A673 (cell line): ENCODE measurements around the gene CRB2. TPM values are rescaled to one million over a fixed set of nuclear protein-coding genes. Genes with fewer than 3 reads are reported as not detected.

ENCODE experiments used
- BruUV-seq: library from RNA; stranded (reverse); fragments of 400-500 nt; replicated peaks from 2 replicates; lab custom pipeline; 2021; lab: Mats Ljungman, UMichigan
- CTCF ChIA-PET: fragments of 300-600 bp; sonication (Branson Sonifier 250); formaldehyde crosslinking; loops from one replicate; lab custom pipeline; 2022; ENCODE audit warnings: antibody characterized with exemption; lab: Charles Lee
- POLR2A ChIA-PET: fragments of 300-600 bp; sonication (Branson Sonifier 250); formaldehyde crosslinking; loops from one replicate; lab custom pipeline; 2022; ENCODE audit warnings: antibody characterized with exemption; ENCODE audit not compliant: low non-redundant PET; lab: Charles Lee
- DNase-seq: peaks from one replicate; pipeline ENCODE4 v3.0.0-alpha.2; 2015; ENCODE audit warnings: low spot score
- H3K27ac ChIP-seq: fragments of 200-600 bp; sonication (generic); 2 replicates; pipeline ENCODE4 v1.5.1; 2016; ENCODE audit warnings: mixed run types, low read depth, mild to moderate bottlenecking, mixed read lengths, antibody characterized with exemption, low read length; ENCODE audit not compliant: poor library complexity, severe bottlenecking
- H3K27me3 ChIP-seq: fragments of 200-600 bp; sonication (generic); replicated peaks from 2 replicates; pipeline ENCODE4 v1.6.1; 2017; ENCODE audit warnings: mixed run types, low read depth, mild to moderate bottlenecking, mixed read lengths, antibody characterized with exemption, low read length; ENCODE audit not compliant: insufficient read depth, poor library complexity
- H3K36me3 ChIP-seq: fragments of 200-600 bp; sonication (generic); 2 replicates; pipeline ENCODE4 v1.6.1; 2016; ENCODE audit warnings: mixed run types, mild to moderate bottlenecking, mixed read lengths, antibody characterized with exemption, low read length; ENCODE audit not compliant: insufficient read depth, poor library complexity, severe bottlenecking
- H3K4me1 ChIP-seq: fragments of 200-600 bp; sonication (generic); 2 replicates; pipeline ENCODE4 v1.6.1; 2017; ENCODE audit warnings: mixed run types, mild to moderate bottlenecking, mixed read lengths, antibody characterized with exemption, low read length; ENCODE audit not compliant: insufficient read depth, poor library complexity, severe bottlenecking
- H3K4me3 ChIP-seq: fragments of 200-600 bp; sonication (generic); 2 replicates; pipeline ENCODE4 v1.5.1; 2016; ENCODE audit warnings: low read depth, mixed run types, mild to moderate bottlenecking, mixed read lengths, low read length; ENCODE audit not compliant: poor library complexity, severe bottlenecking
- H3K9me3 ChIP-seq: fragments of 200-600 bp; sonication (generic); 2 replicates; pipeline ENCODE4 v1.6.1; 2016; ENCODE audit warnings: mixed run types, low read depth, mild to moderate bottlenecking, mixed read lengths, antibody characterized with exemption, low read length; ENCODE audit not compliant: poor library complexity, severe bottlenecking
- EZH2 ChIP-seq: fragments of 200-600 bp; sonication (generic); IDR thresholded peaks from 2 replicates; pipeline ENCODE4 v1.6.1; 2017; ENCODE audit warnings: borderline replicate concordance, low read depth, mild to moderate bottlenecking, mixed read lengths, antibody characterized with exemption, low read length; ENCODE audit not compliant: poor library complexity, severe bottlenecking
- intact Hi-C: fragments of 100-400 bp; cut with micrococcal nuclease; formaldehyde crosslinking; loops from one replicate; pipeline ENCODE4 v1.10.0; 2022; ENCODE audit not compliant: unreplicated experiment
- total RNA-seq: library from RNA; stranded (reverse); gene quantifications from 2 replicates; pipeline ENCODE4 v1.2.3, GENCODE V29; 2021
- TF ChIP-seq, protein P1 (sequence below): fragments of 300-800, 200-600 bp; sonication (generic); conservative IDR thresholded peaks from 2 replicates; pipeline ENCODE4 v1.5.1; 2017; ENCODE audit warnings: low read depth, mild to moderate bottlenecking, antibody characterized with exemption, low read length, moderate library complexity, mixed read lengths

Gene CRB2
- total RNA-seq, 1 experiment from 2014 or later = 0.47 TPM

DNA sequence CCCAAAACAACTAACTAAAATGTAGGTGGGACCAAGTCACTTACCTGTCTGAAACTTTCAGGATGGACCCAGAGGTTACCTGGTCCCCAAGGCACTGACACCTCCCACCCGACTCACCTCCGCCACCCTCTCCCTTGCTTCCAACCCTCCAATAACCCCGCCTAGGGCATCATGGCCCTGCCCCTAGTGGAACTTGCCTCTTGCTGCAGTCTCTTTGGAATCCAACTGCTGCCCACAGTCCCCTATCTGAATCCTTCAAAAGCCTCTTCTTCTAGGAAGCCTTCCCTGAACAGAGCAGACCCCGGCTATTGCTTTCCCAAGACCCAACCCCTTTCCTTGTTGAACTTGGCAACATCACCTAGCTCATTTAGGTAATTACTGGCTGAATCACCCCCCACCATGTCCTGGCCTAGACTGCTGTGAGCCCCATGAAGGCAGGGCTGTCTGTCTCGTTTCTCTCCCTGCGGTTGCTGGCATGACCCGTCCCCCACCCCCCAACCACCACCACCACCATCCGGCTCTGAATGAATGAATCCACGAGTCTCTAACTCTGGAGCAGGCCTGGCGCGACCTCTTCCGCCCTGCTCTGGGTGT is 9.4 kb downstream of the CRB2 start:
- POLR2A ChIA-PET = no interaction called here
- CTCF ChIA-PET = interaction anchor here (0.6 kb wide), 1 partner anchor 903 kb away, joined by 3 read pairs; no protein-coding TSS in a partner anchor

DNA sequence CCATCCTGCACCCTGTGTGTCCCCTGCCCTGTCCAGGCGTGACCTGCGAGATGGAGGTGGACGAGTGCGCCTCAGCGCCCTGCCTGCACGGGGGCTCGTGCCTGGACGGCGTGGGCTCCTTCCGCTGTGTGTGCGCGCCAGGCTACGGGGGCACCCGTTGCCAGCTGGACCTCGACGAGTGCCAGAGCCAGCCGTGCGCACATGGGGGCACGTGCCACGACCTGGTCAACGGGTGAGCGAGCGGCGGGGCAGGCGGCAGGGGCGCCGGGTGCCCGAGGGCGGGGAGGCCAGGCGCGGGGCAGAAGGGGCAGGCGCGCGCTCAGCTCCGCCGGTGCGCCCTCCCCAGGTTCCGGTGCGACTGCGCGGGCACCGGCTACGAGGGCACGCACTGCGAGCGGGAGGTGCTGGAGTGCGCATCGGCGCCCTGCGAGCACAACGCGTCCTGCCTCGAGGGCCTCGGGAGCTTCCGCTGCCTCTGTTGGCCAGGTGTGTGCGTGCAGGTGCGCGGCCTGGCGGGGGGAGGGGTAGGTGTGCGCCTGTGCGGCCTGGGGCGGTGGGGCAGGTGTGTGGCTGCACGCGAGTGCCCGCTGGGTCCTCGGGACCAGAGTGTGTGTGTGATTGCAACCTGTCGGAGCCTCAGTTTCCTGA is 10.0 kb downstream of the CRB2 start:
- no peaks in the 10 kb centered on the region for H3K27me3 ChIP-seq
- BruUV-seq = no TSS peak
- H3K9me3 ChIP-seq = no peaks in the 10 kb centered on the region
- TF ChIP-seq EZH2 = no peak
- TF ChIP-seq, protein P1, sequence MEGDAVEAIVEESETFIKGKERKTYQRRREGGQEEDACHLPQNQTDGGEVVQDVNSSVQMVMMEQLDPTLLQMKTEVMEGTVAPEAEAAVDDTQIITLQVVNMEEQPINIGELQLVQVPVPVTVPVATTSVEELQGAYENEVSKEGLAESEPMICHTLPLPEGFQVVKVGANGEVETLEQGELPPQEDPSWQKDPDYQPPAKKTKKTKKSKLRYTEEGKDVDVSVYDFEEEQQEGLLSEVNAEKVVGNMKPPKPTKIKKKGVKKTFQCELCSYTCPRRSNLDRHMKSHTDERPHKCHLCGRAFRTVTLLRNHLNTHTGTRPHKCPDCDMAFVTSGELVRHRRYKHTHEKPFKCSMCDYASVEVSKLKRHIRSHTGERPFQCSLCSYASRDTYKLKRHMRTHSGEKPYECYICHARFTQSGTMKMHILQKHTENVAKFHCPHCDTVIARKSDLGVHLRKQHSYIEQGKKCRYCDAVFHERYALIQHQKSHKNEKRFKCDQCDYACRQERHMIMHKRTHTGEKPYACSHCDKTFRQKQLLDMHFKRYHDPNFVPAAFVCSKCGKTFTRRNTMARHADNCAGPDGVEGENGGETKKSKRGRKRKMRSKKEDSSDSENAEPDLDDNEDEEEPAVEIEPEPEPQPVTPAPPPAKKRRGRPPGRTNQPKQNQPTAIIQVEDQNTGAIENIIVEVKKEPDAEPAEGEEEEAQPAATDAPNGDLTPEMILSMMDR = no peak
- H3K27ac ChIP-seq = no peak overlapping the region
- intact Hi-C loops = no loop called here
- ChIA-PET POLR2A (no interaction called here), CTCF (no interaction called here)
- H3K4me1 ChIP-seq = no peaks in the 10 kb centered on the region
- no peak for DNase-seq
- no peaks in the 10 kb centered on the region for H3K36me3 ChIP-seq
- no peak overlapping the region for H3K4me3 ChIP-seq

More for the DNA sequence above, 9.4 kb downstream of the CRB2 start:
- no peak for DNase-seq
- Histone ChIP-seq H3K4me3 (no peak overlapping the region), H3K27me3 (no peaks in the 10 kb centered on the region), H3K4me1 (peaks cover 4% of the 10 kb centered on the region), H3K27ac (no peak overlapping the region), H3K36me3 (no peaks in the 10 kb centered on the region), H3K9me3 (no peaks in the 10 kb centered on the region)
- intact Hi-C loops = no loop called here
- no TSS peak for BruUV-seq
- no peak for TF ChIP-seq EZH2
- TF ChIP-seq, protein P1 = peak; percentile 37

DNA sequence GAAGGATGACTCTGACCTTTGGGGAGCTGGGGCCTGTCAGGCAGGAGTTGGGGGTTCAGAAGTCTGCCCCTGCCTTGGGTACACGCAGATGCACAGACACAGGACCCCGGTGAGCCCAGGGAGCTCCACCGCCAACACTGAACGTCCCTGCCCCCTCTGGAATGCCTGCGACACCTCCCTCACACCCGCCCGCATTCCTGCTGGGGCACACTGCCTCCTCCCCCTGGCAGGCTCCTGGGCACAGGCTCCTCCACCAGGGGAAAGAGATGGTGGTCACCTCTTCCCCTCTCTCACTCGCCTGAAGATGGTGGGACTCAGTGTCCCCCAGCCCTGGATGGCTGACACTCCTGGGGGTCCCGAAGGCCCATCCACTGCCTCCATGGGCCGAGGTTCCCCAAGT is 12.0 kb downstream of the CRB2 start:
- Histone ChIP-seq H3K36me3 (no peaks in the 10 kb centered on the region), H3K9me3 (no peaks in the 10 kb centered on the region), H3K4me3 (no peak overlapping the region), H3K4me1 (no peaks in the 10 kb centered on the region), H3K27me3 (no peaks in the 10 kb centered on the region), H3K27ac (no peak overlapping the region)
- CTCF ChIA-PET = no interaction called here
- POLR2A ChIA-PET = no interaction called here
- DNase-seq = no peak
- no TSS peak for BruUV-seq
- TF ChIP-seq EZH2 = no peak
- TF ChIP-seq, protein P1 = no peak
- intact Hi-C loops = no loop called here
